HepG2 (cell line): Measurements from ENCODE around the gene ARFGEF2. TPM values are rescaled to one million over a fixed set of nuclear protein-coding genes. Genes with fewer than 3 reads are reported as not detected.
A peak's percentile ranks its signal among the peaks of the same experiment; 100 is the strongest.

Experiments used
- HNRNPL ChIP-seq: fragments of 200-400 bp; formaldehyde crosslinking; IDR thresholded peaks from 2 replicates; pipeline ENCODE4 v1.6.1; 2017; ENCODE audit warnings: mild to moderate bottlenecking, low read depth, low read length
- MBD4 ChIP-seq: IDR thresholded peaks from 2 replicates; pipeline ENCODE4 v1.6.1; 2012; ENCODE audit warnings: low read length, inconsistent platforms, borderline replicate concordance
- NFIC ChIP-seq: IDR thresholded peaks from 2 replicates; pipeline ENCODE4 v1.6.1; 2012; ENCODE audit warnings: mild to moderate bottlenecking, low read length, inconsistent platforms
- RNF2 ChIP-seq: fragments of 450-650 bp; conservative IDR thresholded peaks from 2 replicates; pipeline ENCODE4 v1.6.1; 2016; ENCODE audit warnings: low read depth
- TARDBP ChIP-seq: sonication (generic); formaldehyde crosslinking; IDR thresholded peaks from 2 replicates; pipeline ENCODE4 v1.8.0; 2022; ENCODE audit warnings: mild to moderate bottlenecking, missing genetic modification reagents
- TBP ChIP-seq: sonication (generic); formaldehyde crosslinking; IDR thresholded peaks from 2 replicates; pipeline ENCODE4 v1.5.0; 2020; ENCODE audit warnings: missing genetic modification reagents
- TBX3 ChIP-seq: fragments of 450-650 bp; IDR thresholded peaks from 2 replicates; pipeline ENCODE4 v1.6.1; 2017; ENCODE audit warnings: antibody characterized with exemption, mild to moderate bottlenecking, inconsistent platforms, borderline replicate concordance
- ZNF441 ChIP-seq: sonication (generic); formaldehyde crosslinking; IDR thresholded peaks from 2 replicates; pipeline ENCODE4 v1.7.0; 2021; ENCODE audit warnings: missing genetic modification reagents, borderline replicate concordance
- ZNF562 ChIP-seq: sonication (generic); formaldehyde crosslinking; IDR thresholded peaks from 2 replicates; pipeline ENCODE4 v1.8.0; 2022; ENCODE audit warnings: missing genetic modification reagents, borderline replicate concordance
- ZNF564 ChIP-seq: sonication (generic); formaldehyde crosslinking; IDR thresholded peaks from 2 replicates; pipeline ENCODE4 v1.8.1; 2023; ENCODE audit warnings: mild to moderate bottlenecking, missing genetic modification reagents
- polyA plus RNA-seq, 8 experiments: library from polyadenylated mRNA; depleted of rRNA in 3 of 8; stranded (reverse) in 7 of 8; unstranded in 1 of 8; fragments of >200 nt; fragmentation: Illumina TruSeq in 4 of 8; extraction: Trizol in 4 of 8; gene quantifications; 2 replicates each; pipeline versions ENCODE4 v1.2.1 to v1.2.3, GENCODE V29; 2011 to 2016; ENCODE audit warnings: low read depth in 4 of 8, missing spikeins in 1 of 8, mixed read lengths in 1 of 8; ENCODE audit not compliant: insufficient read depth in 1 of 8
- total RNA-seq, 5 experiments: library from RNA; depleted of rRNA; stranded (reverse); fragments of >200 nt; fragmentation: Illumina TruSeq; extraction: Trizol; gene quantifications; 2 replicates each; pipeline ENCODE4 v1.2.3, GENCODE V29; 2016; ENCODE audit warnings: low read depth in 1 of 5
- TF ChIP-seq, protein P1 (sequence below): sonication (generic); formaldehyde crosslinking; conservative IDR thresholded peaks from 2 replicates; pipeline ENCODE4 v1.4.0; 2020; ENCODE audit warnings: mild to moderate bottlenecking, missing genetic modification reagents, moderate library complexity
- TF ChIP-seq, protein P2 (sequence below): sonication (generic); formaldehyde crosslinking; IDR thresholded peaks from 2 replicates; pipeline ENCODE4 v1.4.0; 2020; ENCODE audit warnings: mild to moderate bottlenecking, low read depth, missing genetic modification reagents
- TF ChIP-seq, protein P3 (sequence below): sonication (generic); formaldehyde crosslinking; IDR thresholded peaks from 2 replicates; pipeline ENCODE4 v1.4.0; 2020; ENCODE audit warnings: missing genetic modification reagents
- TF ChIP-seq, protein P4 (sequence below): IDR thresholded peaks from 2 replicates; pipeline ENCODE4 v1.6.1; 2018; ENCODE audit warnings: missing genetic modification reagents
- TF ChIP-seq, protein P5 (sequence below): sonication (generic); formaldehyde crosslinking; conservative IDR thresholded peaks from 2 replicates; pipeline ENCODE4 v1.4.0; 2020; ENCODE audit warnings: missing genetic modification reagents
- TF ChIP-seq, protein P6 (sequence below): sonication (generic); formaldehyde crosslinking; IDR thresholded peaks from 2 replicates; pipeline ENCODE4 v1.4.0; 2020; ENCODE audit warnings: mild to moderate bottlenecking, missing genetic modification reagents, borderline replicate concordance

Gene ARFGEF2
- total and polyA plus RNA-seq, 2 of the 13 experiments (the other 11 are each of a cell fraction or from before 2014, with no cell fraction given) = 44.0 to 60.8 TPM

DNA sequence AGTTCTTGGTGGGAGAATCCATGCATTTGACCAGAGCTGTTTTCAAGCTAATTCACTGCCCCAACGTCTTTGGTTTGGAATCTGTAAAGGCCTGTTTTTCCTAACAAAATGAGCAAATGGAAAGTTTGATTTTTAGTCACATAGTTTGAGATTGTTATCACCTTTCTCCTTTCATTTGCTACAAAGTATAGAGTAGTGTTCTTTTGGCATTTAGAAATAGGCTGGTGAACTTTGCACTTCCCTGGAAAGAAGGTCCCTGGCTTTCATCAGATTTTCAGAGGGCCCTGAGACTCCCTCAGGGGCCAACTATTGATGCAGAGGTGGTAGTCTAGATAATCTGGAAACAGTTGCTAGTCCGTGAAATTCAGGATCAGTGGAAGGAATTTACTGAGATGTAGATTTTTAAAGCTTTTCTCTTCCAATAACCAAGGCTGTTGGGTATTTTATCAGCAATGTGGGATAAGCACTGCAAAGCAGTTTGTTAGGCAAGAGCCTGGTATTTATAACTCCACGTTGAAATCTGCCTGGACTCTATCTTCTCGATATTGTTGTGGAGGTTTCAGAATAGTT lies 1.7 kb downstream of the ARFGEF2 start (continued):
- TF ChIP-seq ZNF441 (no peak), TARDBP (CRISPR knock-in tag) (0 out of 2 replicates have a peak, but pooled peaks have one; percentile 47), TBP (CRISPR knock-in tag) (no peak), RNF2 (no peak), ZNF564 (0 out of 2 replicates have a peak, but pooled peaks have one; percentile 42), HNRNPL (no peak), TBX3 (no peak), ZNF562 (no peak), NFIC (no peak), MBD4 (no peak; the same call in 1 of the 2 replicates)
- TF ChIP-seq, protein P1, sequence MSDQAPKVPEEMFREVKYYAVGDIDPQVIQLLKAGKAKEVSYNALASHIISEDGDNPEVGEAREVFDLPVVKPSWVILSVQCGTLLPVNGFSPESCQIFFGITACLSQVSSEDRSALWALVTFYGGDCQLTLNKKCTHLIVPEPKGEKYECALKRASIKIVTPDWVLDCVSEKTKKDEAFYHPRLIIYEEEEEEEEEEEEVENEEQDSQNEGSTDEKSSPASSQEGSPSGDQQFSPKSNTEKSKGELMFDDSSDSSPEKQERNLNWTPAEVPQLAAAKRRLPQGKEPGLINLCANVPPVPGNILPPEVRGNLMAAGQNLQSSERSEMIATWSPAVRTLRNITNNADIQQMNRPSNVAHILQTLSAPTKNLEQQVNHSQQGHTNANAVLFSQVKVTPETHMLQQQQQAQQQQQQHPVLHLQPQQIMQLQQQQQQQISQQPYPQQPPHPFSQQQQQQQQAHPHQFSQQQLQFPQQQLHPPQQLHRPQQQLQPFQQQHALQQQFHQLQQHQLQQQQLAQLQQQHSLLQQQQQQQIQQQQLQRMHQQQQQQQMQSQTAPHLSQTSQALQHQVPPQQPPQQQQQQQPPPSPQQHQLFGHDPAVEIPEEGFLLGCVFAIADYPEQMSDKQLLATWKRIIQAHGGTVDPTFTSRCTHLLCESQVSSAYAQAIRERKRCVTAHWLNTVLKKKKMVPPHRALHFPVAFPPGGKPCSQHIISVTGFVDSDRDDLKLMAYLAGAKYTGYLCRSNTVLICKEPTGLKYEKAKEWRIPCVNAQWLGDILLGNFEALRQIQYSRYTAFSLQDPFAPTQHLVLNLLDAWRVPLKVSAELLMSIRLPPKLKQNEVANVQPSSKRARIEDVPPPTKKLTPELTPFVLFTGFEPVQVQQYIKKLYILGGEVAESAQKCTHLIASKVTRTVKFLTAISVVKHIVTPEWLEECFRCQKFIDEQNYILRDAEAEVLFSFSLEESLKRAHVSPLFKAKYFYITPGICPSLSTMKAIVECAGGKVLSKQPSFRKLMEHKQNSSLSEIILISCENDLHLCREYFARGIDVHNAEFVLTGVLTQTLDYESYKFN = peak; percentile 77
- TF ChIP-seq, protein P2, sequence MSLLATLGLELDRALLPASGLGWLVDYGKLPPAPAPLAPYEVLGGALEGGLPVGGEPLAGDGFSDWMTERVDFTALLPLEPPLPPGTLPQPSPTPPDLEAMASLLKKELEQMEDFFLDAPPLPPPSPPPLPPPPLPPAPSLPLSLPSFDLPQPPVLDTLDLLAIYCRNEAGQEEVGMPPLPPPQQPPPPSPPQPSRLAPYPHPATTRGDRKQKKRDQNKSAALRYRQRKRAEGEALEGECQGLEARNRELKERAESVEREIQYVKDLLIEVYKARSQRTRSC = 0 out of 2 replicates have a peak, but pooled peaks have one; percentile 53
- TF ChIP-seq, protein P3, sequence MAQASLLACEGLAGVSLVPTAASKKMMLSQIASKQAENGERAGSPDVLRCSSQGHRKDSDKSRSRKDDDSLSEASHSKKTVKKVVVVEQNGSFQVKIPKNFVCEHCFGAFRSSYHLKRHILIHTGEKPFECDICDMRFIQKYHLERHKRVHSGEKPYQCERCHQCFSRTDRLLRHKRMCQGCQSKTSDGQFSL (CRISPR knock-in tag) = no peak
- TF ChIP-seq, protein P4, sequence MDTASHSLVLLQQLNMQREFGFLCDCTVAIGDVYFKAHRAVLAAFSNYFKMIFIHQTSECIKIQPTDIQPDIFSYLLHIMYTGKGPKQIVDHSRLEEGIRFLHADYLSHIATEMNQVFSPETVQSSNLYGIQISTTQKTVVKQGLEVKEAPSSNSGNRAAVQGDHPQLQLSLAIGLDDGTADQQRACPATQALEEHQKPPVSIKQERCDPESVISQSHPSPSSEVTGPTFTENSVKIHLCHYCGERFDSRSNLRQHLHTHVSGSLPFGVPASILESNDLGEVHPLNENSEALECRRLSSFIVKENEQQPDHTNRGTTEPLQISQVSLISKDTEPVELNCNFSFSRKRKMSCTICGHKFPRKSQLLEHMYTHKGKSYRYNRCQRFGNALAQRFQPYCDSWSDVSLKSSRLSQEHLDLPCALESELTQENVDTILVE = peak; percentile 86
- TF ChIP-seq, protein P5, sequence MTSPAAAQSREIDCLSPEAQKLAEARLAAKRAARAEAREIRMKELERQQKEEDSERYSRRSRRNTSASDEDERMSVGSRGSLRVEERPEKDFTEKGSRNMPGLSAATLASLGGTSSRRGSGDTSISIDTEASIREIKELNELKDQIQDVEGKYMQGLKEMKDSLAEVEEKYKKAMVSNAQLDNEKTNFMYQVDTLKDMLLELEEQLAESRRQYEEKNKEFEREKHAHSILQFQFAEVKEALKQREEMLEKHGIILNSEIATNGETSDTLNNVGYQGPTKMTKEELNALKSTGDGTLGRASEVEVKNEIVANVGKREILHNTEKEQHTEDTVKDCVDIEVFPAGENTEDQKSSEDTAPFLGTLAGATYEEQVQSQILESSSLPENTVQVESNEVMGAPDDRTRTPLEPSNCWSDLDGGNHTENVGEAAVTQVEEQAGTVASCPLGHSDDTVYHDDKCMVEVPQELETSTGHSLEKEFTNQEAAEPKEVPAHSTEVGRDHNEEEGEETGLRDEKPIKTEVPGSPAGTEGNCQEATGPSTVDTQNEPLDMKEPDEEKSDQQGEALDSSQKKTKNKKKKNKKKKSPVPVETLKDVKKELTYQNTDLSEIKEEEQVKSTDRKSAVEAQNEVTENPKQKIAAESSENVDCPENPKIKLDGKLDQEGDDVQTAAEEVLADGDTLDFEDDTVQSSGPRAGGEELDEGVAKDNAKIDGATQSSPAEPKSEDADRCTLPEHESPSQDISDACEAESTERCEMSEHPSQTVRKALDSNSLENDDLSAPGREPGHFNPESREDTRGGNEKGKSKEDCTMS (CRISPR knock-in tag) = no peak
- TF ChIP-seq, protein P6, sequence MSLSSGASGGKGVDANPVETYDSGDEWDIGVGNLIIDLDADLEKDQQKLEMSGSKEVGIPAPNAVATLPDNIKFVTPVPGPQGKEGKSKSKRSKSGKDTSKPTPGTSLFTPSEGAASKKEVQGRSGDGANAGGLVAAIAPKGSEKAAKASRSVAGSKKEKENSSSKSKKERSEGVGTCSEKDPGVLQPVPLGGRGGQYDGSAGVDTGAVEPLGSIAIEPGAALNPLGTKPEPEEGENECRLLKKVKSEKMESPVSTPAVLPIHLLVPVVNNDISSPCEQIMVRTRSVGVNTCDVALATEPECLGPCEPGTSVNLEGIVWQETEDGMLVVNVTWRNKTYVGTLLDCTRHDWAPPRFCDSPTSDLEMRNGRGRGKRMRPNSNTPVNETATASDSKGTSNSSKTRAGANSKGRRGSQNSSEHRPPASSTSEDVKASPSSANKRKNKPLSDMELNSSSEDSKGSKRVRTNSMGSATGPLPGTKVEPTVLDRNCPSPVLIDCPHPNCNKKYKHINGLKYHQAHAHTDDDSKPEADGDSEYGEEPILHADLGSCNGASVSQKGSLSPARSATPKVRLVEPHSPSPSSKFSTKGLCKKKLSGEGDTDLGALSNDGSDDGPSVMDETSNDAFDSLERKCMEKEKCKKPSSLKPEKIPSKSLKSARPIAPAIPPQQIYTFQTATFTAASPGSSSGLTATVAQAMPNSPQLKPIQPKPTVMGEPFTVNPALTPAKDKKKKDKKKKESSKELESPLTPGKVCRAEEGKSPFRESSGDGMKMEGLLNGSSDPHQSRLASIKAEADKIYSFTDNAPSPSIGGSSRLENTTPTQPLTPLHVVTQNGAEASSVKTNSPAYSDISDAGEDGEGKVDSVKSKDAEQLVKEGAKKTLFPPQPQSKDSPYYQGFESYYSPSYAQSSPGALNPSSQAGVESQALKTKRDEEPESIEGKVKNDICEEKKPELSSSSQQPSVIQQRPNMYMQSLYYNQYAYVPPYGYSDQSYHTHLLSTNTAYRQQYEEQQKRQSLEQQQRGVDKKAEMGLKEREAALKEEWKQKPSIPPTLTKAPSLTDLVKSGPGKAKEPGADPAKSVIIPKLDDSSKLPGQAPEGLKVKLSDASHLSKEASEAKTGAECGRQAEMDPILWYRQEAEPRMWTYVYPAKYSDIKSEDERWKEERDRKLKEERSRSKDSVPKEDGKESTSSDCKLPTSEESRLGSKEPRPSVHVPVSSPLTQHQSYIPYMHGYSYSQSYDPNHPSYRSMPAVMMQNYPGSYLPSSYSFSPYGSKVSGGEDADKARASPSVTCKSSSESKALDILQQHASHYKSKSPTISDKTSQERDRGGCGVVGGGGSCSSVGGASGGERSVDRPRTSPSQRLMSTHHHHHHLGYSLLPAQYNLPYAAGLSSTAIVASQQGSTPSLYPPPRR = peak; percentile 61; the same call in 1 of the 2 replicates
